Vagina (tissue), 2 donors: ENCODE data around the gene DHPS.

Experiments used
- POLR2AphosphoS5 ChIP-seq, 2 donors: sonication (generic); formaldehyde crosslinking; IDR thresholded peaks; one replicate each; pipeline ENCODE4 v1.9.0; 2017; ENCODE audit warnings: antibody characterized with exemption in 2 of 2, mild to moderate bottlenecking in 2 of 2, low read depth in 1 of 2; ENCODE audit not compliant: insufficient read depth in 1 of 2
- TF ChIP-seq, protein P1 (sequence below), 3 experiments: fragments of 450-650 bp in 2 of 3; fragments of 200-600 bp in 1 of 3; sonication (generic) in 1 of 3; IDR thresholded peaks; one replicate each; pipeline ENCODE4 v1.5.1; 2017 to 2019; ENCODE audit warnings: antibody characterized with exemption in 3 of 3, mild to moderate bottlenecking in 2 of 3, moderate library complexity in 2 of 3

DNA sequence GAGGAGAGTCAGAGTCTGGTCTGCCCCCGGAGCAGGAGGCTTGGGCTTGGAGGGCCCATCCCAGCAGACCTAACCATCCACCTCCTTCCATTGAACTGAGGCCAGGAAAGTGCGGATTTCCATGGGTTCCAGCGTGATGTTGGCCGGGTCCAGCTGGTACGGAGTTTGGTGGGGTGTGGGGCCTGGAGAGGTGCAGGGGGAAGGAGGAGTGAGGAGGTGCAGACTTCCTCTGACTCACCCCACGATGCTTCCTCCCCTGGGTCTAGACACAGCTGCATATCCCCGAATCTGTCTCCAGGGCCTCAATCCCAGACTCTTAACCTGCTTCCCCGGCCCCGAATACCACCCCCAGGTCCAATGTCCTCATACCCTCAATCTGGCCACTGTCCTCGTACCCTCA, 35.1 kb downstream of the DHPS start:
- TF ChIP-seq POLR2AphosphoS5 (IDR thresholded peaks at IDR 0.05; ENCODE audit: insufficient read depth in 1 of 2, low read depth in 1 of 2) = no peak
- TF ChIP-seq, protein P1, sequence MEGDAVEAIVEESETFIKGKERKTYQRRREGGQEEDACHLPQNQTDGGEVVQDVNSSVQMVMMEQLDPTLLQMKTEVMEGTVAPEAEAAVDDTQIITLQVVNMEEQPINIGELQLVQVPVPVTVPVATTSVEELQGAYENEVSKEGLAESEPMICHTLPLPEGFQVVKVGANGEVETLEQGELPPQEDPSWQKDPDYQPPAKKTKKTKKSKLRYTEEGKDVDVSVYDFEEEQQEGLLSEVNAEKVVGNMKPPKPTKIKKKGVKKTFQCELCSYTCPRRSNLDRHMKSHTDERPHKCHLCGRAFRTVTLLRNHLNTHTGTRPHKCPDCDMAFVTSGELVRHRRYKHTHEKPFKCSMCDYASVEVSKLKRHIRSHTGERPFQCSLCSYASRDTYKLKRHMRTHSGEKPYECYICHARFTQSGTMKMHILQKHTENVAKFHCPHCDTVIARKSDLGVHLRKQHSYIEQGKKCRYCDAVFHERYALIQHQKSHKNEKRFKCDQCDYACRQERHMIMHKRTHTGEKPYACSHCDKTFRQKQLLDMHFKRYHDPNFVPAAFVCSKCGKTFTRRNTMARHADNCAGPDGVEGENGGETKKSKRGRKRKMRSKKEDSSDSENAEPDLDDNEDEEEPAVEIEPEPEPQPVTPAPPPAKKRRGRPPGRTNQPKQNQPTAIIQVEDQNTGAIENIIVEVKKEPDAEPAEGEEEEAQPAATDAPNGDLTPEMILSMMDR (IDR thresholded peaks at IDR 0.05) = no peak
